ENCODE data around the gene SRRT.
A peak's percentile ranks its signal among the peaks of the same experiment; 100 is the strongest.

SRRT gene

GRCh38 chr7:100886936-100887515 lies 12.1 kb downstream of the SRRT start:
- Histone ChIP-seq H3K9me3 (ENCODE audit: control insufficient read depth, insufficient read depth, low read depth, low read length) (no peaks in the 10 kb centered on the region), H3K27ac (ENCODE audit: extremely low read depth, low read depth, low read length) (peak overlapping the region; percentile 94), H3K4me3 (ENCODE audit: low read depth, low read length) (no peak overlapping the region), H3K4me1 (ENCODE audit: control insufficient read depth, insufficient read depth, low read length) (peaks cover 4% of the 10 kb centered on the region; the same call in 1 of the 2 replicates), H3K36me3 (ENCODE audit: control insufficient read depth in 2 of 2, insufficient read depth in 1 of 2, low read length in 2 of 2) (peaks cover 26 to 67% of the 10 kb centered on the region in 2 experiments)
- ChIA-PET POLR2A (interaction anchor here (1.4 to 8.7 kb wide), 3 partner anchors 10 to 199 kb away, joined by 4 to 198 read pairs (median 5); partner anchors contain the start of genes POP7 and SRRT), CTCF (interaction anchor here (0.7 to 1.2 kb wide), 3 partner anchors 8 to 632 kb away, joined by 3 to 5 read pairs (median 4); partner anchors contain the start of gene EPHB4)
- TF ChIP-seq ZNF555 (tag by site-specific recombination; conservative IDR thresholded peaks at IDR 0.05) (no peak), ZIC2 (tag by site-specific recombination; IDR thresholded peaks at IDR 0.05) (no peak), ZNF837 (tag by site-specific recombination; IDR thresholded peaks at IDR 0.05) (0 out of 2 replicates have a peak, but pooled peaks have one; percentile 70), ZBTB48 (tag by site-specific recombination; IDR thresholded peaks at IDR 0.05) (0 out of 2 replicates have a peak, but pooled peaks have one; percentile 17), ZNF600 (tag by site-specific recombination; IDR thresholded peaks at IDR 0.05) (peak; percentile 91)
- TF ChIP-seq, protein P1, sequence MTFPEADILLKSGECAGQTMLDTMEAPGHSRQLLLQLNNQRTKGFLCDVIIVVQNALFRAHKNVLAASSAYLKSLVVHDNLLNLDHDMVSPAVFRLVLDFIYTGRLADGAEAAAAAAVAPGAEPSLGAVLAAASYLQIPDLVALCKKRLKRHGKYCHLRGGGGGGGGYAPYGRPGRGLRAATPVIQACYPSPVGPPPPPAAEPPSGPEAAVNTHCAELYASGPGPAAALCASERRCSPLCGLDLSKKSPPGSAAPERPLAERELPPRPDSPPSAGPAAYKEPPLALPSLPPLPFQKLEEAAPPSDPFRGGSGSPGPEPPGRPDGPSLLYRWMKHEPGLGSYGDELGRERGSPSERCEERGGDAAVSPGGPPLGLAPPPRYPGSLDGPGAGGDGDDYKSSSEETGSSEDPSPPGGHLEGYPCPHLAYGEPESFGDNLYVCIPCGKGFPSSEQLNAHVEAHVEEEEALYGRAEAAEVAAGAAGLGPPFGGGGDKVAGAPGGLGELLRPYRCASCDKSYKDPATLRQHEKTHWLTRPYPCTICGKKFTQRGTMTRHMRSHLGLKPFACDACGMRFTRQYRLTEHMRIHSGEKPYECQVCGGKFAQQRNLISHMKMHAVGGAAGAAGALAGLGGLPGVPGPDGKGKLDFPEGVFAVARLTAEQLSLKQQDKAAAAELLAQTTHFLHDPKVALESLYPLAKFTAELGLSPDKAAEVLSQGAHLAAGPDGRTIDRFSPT (tag by site-specific recombination; IDR thresholded peaks at IDR 0.05): 0 out of 2 replicates have a peak, but pooled peaks have one; percentile 32
- TF ChIP-seq, protein P2, sequence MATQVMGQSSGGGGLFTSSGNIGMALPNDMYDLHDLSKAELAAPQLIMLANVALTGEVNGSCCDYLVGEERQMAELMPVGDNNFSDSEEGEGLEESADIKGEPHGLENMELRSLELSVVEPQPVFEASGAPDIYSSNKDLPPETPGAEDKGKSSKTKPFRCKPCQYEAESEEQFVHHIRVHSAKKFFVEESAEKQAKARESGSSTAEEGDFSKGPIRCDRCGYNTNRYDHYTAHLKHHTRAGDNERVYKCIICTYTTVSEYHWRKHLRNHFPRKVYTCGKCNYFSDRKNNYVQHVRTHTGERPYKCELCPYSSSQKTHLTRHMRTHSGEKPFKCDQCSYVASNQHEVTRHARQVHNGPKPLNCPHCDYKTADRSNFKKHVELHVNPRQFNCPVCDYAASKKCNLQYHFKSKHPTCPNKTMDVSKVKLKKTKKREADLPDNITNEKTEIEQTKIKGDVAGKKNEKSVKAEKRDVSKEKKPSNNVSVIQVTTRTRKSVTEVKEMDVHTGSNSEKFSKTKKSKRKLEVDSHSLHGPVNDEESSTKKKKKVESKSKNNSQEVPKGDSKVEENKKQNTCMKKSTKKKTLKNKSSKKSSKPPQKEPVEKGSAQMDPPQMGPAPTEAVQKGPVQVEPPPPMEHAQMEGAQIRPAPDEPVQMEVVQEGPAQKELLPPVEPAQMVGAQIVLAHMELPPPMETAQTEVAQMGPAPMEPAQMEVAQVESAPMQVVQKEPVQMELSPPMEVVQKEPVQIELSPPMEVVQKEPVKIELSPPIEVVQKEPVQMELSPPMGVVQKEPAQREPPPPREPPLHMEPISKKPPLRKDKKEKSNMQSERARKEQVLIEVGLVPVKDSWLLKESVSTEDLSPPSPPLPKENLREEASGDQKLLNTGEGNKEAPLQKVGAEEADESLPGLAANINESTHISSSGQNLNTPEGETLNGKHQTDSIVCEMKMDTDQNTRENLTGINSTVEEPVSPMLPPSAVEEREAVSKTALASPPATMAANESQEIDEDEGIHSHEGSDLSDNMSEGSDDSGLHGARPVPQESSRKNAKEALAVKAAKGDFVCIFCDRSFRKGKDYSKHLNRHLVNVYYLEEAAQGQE (tag by site-specific recombination; IDR thresholded peaks at IDR 0.05): peak; percentile 63; the same call in 1 of the 2 replicates

GRCh38 chr7:100887516-100888290 lies 12.8 kb downstream of the SRRT start:
- peaks cover 4% of the 10 kb centered on the region; the same call in 1 of the 2 replicates for H3K4me1 ChIP-seq (ENCODE audit: control insufficient read depth, insufficient read depth, low read length)
- H3K9me3 ChIP-seq (ENCODE audit: control insufficient read depth, insufficient read depth, low read depth, low read length): no peaks in the 10 kb centered on the region
- TF ChIP-seq, protein P2 (tag by site-specific recombination; IDR thresholded peaks at IDR 0.05): peak; percentile 54
- TF ChIP-seq ZNF501 (tag by site-specific recombination; IDR thresholded peaks at IDR 0.05) (peak; percentile 25; the same call in 1 of the 2 replicates), ZBTB21 (tag by site-specific recombination; IDR thresholded peaks at IDR 0.05) (no peak), EGR2 (tag by site-specific recombination; IDR thresholded peaks at IDR 0.05; ENCODE audit: low read depth) (peak; percentile 39), ZNF549 (tag by site-specific recombination; IDR thresholded peaks at IDR 0.05) (no peak), ZNF48 (tag by site-specific recombination; IDR thresholded peaks at IDR 0.05) (no peak), PRDM1 (tag by site-specific recombination; IDR thresholded peaks at IDR 0.05) (0 out of 2 replicates have a peak, but pooled peaks have one; percentile 51), ZBTB17 (tag by site-specific recombination; IDR thresholded peaks at IDR 0.05) (peak; percentile 15; the same call in 1 of the 2 replicates), ZNF184 (tag by site-specific recombination; IDR thresholded peaks at IDR 0.05) (no peak), GLIS2 (tag by site-specific recombination; IDR thresholded peaks at IDR 0.05) (peak; percentile 42), ZNF341 (tag by site-specific recombination; IDR thresholded peaks at IDR 0.05; ENCODE audit: low read depth) (peak; percentile 89)
- CTCF ChIA-PET: interaction anchor here (0.7 to 1.2 kb wide), 3 partner anchors 9 to 631 kb away, joined by 3 to 5 read pairs (median 4); partner anchors contain the start of gene EPHB4
- POLR2A ChIA-PET: interaction anchor here (0.7 to 8.7 kb wide), 4 partner anchors 11 to 203 kb away, joined by 4 to 198 read pairs (median 8); partner anchors contain the start of genes POP7 and SRRT
- H3K4me3 ChIP-seq (ENCODE audit: low read depth, low read length): no peak overlapping the region
- peak overlapping the region; percentile 94 for H3K27ac ChIP-seq (ENCODE audit: extremely low read depth, low read depth, low read length)
- peaks cover 26 to 62% of the 10 kb centered on the region in 2 experiments for H3K36me3 ChIP-seq (ENCODE audit: control insufficient read depth in 2 of 2, insufficient read depth in 1 of 2, low read length in 2 of 2)

All from HEK293 (cell line).